CD4-positive, alpha-beta T cell (primary cell): ENCODE results near the gene JCHAIN. TPM values are rescaled to one million over a fixed set of nuclear protein-coding genes. Genes with fewer than 3 reads are reported as not detected.
"Not testable (repeated sequence)": the region's sequence is repeated elsewhere in the genome, so short reads cannot be mapped to it uniquely, and the experiment has no call there.

Experiments used
- ATAC-seq: fragments of 200-7000 bp; cut with Tn5 transposase; one replicate; pipeline ENCODE4 v1.10.0; 2022; ENCODE audit warnings: mild to moderate bottlenecking; ENCODE audit not compliant: poor library complexity
- CTCF ChIA-PET: fragments of 350-600 bp; sonication (Branson Sonifier 250); formaldehyde crosslinking; loops from one replicate; lab custom pipeline; 2021; ENCODE audit warnings: antibody characterized with exemption, inconsistent platforms; lab: Charles Lee
- POLR2A ChIA-PET: fragments of 350-600 bp; sonication (Branson Sonifier 250); formaldehyde crosslinking; loops from one replicate; lab custom pipeline; 2021; ENCODE audit warnings: antibody characterized with exemption, inconsistent platforms; lab: Charles Lee
- DNase-seq, 14 experiments: peaks; one replicate each; pipeline ENCODE4 v3.0.0-alpha.2; 2013 to 2020; ENCODE audit warnings: mixed read lengths in 2 of 14
- H3K27ac ChIP-seq, 2 donors: one replicate each; pipeline versions ENCODE4 v1.5.1 to v1.7.0; 2013; ENCODE audit warnings: low read length in 2 of 2, low read depth in 1 of 2, mild to moderate bottlenecking in 1 of 2
- H3K27me3 ChIP-seq, 2 experiments: 1 replicate in 1 of 2; 2 replicates in 1 of 2; pipeline versions ENCODE4 v1.6.1 to v1.7.0; 2013; ENCODE audit warnings: low read length in 2 of 2, control low read depth in 1 of 2, mild to moderate bottlenecking in 1 of 2, moderate library complexity in 1 of 2; ENCODE audit not compliant: insufficient read depth in 2 of 2, control insufficient read depth in 1 of 2
- H3K36me3 ChIP-seq: one replicate; pipeline ENCODE4 v1.6.1; 2013; ENCODE audit warnings: low read length, control low read depth; ENCODE audit not compliant: insufficient read depth
- H3K4me1 ChIP-seq: one replicate; pipeline ENCODE4 v1.6.1; 2013; ENCODE audit warnings: low read length, control low read depth; ENCODE audit not compliant: insufficient read depth
- H3K4me3 ChIP-seq: one replicate; pipeline ENCODE4 v1.5.1; 2013; ENCODE audit warnings: mild to moderate bottlenecking, low read length, moderate library complexity
- H3K9me3 ChIP-seq, 2 experiments: 1 replicate in 1 of 2; 2 replicates in 1 of 2; pipeline versions ENCODE4 v1.6.1 to v1.7.0; 2013; ENCODE audit warnings: low read length in 2 of 2, mild to moderate bottlenecking in 2 of 2, control low read depth in 1 of 2, moderate library complexity in 1 of 2; ENCODE audit not compliant: control insufficient read depth in 1 of 2, insufficient read depth in 1 of 2
- H3K27ac Mint-ChIP-seq: one replicate; pipeline ENCODE4 v1.8.0; 2020; ENCODE audit warnings: mixed read lengths
- H3K27me3 Mint-ChIP-seq: one replicate; pipeline ENCODE4 v1.8.0; 2021; ENCODE audit warnings: mixed read lengths
- H3K36me3 Mint-ChIP-seq: one replicate; pipeline ENCODE4 v1.8.0; 2021; ENCODE audit warnings: low read depth, mixed read lengths
- H3K4me1 Mint-ChIP-seq: one replicate; pipeline ENCODE4 v1.8.0; 2021; ENCODE audit warnings: low read depth, mixed read lengths
- H3K4me3 Mint-ChIP-seq: one replicate; pipeline ENCODE4 v1.8.0; 2020; ENCODE audit warnings: mild to moderate bottlenecking, mixed read lengths
- H3K9me3 Mint-ChIP-seq: one replicate; pipeline ENCODE4 v1.8.0; 2020; ENCODE audit warnings: mixed read lengths
- CTCF ChIP-seq: fragments of 200-600 bp; IDR thresholded peaks from one replicate; pipeline ENCODE4 v1.8.0; 2022; ENCODE audit warnings: antibody characterized with exemption, mild to moderate bottlenecking
- intact Hi-C, 2 experiments: fragments of 100-400 bp; cut with DNase I in 1 of 2; cut with micrococcal nuclease in 1 of 2; formaldehyde crosslinking; loops; one replicate each; pipeline versions ENCODE4 v1.15.1 to v1.9.0; 2023 to 2025; cut with DNase I, micrococcal nuclease
- total RNA-seq, 174 experiments: library from RNA in 2 of 174; stranded (reverse) in 2 of 174; gene quantifications; one replicate each; pipeline ENCODE4 v1.2.3 and lab custom pipeline; 2021 to 2026

The JCHAIN gene
- total RNA-seq, 2 experiments from 2014 or later = 1.0 to 2.7 TPM

DNA sequence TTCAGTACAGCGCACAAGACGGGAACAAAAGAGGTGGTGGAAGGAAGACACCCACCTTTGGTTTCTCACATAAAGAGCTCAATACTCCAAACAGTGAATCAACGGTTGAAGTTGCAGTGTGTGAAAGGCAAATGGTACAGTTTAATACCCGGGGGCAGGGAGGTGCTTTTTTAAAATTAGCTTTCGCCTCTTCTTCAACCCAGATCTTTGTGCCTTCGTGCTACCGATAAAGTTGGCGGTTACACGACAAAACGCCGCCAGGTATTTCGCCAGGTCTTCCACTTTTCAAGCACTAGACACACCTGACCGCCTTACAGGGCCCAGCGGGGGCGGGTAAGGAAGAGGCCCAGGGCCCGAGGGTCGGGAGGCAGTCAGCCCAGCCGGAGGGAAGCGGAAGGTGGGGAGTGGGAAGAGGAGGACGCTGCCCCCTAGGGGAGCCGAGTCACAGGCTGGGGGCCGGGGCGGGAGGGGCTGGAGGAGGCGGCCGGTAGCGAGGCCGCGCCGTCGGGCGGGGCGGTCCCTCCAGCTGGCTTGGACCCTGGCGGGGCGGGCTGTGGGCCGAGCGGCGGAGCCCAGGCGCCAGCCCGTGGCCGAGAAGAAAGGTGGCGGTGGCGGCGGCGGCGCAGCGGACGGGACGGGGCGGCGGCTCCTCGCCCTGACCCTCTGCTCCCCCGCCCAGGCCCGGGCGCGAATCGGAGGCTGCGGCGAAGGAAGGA is 38.1 kb upstream of the JCHAIN start:
- peak; percentile 27 for TF ChIP-seq CTCF

DNA sequence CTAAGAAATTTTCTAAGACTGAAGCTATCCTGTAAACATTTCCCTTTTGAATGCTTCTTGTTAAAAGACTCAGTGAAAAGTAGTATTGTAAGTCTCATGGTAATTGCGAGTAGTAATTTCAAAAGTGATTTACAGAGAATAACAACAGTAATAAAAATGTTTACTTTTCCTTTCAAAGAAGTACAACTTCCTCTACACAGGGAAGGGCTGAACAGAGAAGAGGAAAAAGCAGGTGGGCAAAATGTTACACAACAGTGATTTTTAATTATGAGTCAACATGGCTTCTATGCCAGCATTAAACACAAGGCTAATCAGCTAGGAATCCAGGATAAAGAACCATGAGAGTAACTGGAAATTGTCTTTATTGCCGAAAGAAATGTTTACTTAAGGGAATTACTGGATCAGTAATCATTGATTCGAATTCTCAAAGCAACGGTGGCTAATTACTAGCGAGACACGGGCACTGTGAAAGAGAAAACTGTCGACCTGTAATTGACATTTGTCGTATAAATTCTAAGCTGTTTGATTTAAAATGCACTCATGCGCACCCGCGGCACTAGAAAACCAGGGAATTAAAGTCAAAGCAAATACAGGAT is 37.4 kb upstream of the JCHAIN start:
- POLR2A ChIA-PET = interaction anchor here (0.6 to 6.4 kb wide), 15 partner anchors 8 to 306 kb away, joined by 3 to 166 read pairs (median 14); partner anchors contain the start of genes DCK, GRSF1, MOB1B and RUFY3

More for the DNA sequence above, 38.1 kb upstream of the JCHAIN start:
- ChIA-PET CTCF (interaction anchor here (0.9 to 3.7 kb wide), 8 partner anchors 10 to 132 kb away, joined by 3 to 35 read pairs (median 4); partner anchors contain the start of gene UTP3), POLR2A (interaction anchor here (0.5 to 6.4 kb wide), 20 partner anchors 9 to 305 kb away, joined by 3 to 166 read pairs (median 6); partner anchors contain the start of genes DCK, GRSF1, MOB1B and RUFY3)
- Mint-ChIP-seq H3K9me3 (no peaks in the 10 kb centered on the region), H3K4me3 (peak overlapping the region; percentile 94), H3K4me1 (peaks cover 37% of the 10 kb centered on the region), H3K27ac (peak overlapping the region; percentile 91), H3K36me3 (peaks cover 10% of the 10 kb centered on the region), H3K27me3 (no peaks in the 10 kb centered on the region)
- Histone ChIP-seq H3K36me3 (no peaks in the 10 kb centered on the region), H3K9me3 (no peaks in the 10 kb centered on the region), H3K4me1 (peaks cover 24% of the 10 kb centered on the region), H3K27ac (peak overlapping the region; percentile 61 to 71), H3K4me3 (peak overlapping the region; percentile 66), H3K27me3 (no peaks in the 10 kb centered on the region)
- peak in 13 of 14 experiments; percentile 26 to 82 (median 51) for DNase-seq
- intact Hi-C loops = loop anchor here (1.0 to 2.0 kb wide), 2 partner anchors 15 to 30 kb away; no protein-coding TSS in a partner anchor
- ATAC-seq = peak; percentile 41

DNA sequence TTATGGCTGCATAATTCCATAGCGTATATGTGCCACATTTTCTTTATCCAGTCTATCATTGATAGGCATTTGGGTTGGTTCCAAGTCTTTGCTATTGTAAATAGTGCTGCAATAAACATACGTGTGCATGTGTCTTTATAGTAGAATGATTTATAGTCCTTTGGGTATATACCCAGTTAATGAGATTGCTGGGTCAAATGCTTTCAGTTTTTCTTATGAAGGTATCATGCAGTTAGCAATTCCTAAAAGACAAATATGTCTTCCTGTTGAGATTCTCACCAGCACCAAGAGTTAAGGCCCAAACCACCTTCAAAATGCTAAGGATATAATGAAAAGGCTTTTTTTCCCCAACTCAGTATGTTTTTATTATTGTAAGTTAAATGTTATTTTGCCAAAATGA is 36.3 kb upstream of the JCHAIN start:
- intact Hi-C loops, ATAC-seq, H3K9me3 ChIP-seq, H3K27ac ChIP-seq, H3K27me3 ChIP-seq, H3K36me3 Mint-ChIP-seq, DNase-seq, H3K27me3 Mint-ChIP-seq, H3K4me3 ChIP-seq, H3K36me3 ChIP-seq, H3K9me3 Mint-ChIP-seq: not testable (repeated sequence)
- peak overlapping the region; percentile 71 for H3K4me3 Mint-ChIP-seq
- ChIA-PET POLR2A (interaction anchor here (4.3 to 6.4 kb wide), 3 partner anchors 12 to 136 kb away, joined by 48 to 166 read pairs (median 127); partner anchors contain the start of genes GRSF1 and UTP3), CTCF (interaction anchor here (1.2 kb wide), 1 partner anchor 35 kb away, joined by 3 read pairs; no protein-coding TSS in a partner anchor)
- H3K4me1 Mint-ChIP-seq = peaks cover 33% of the 10 kb centered on the region
- peak overlapping the region; percentile 52 for H3K27ac Mint-ChIP-seq
- peaks cover 24% of the 10 kb centered on the region for H3K4me1 ChIP-seq

More for the DNA sequence above, 37.4 kb upstream of the JCHAIN start:
- Mint-ChIP-seq H3K9me3 (no peaks in the 10 kb centered on the region), H3K4me3 (peak overlapping the region; percentile 94), H3K4me1 (peaks cover 33% of the 10 kb centered on the region), H3K27ac (peak overlapping the region; percentile 91), H3K27me3 (no peaks in the 10 kb centered on the region), H3K36me3 (peaks cover 10% of the 10 kb centered on the region)
- Histone ChIP-seq H3K4me3 (peak overlapping the region; percentile 66), H3K4me1 (peaks cover 24% of the 10 kb centered on the region), H3K27me3 (no peaks in the 10 kb centered on the region), H3K9me3 (no peaks in the 10 kb centered on the region), H3K36me3 (no peaks in the 10 kb centered on the region), H3K27ac (peak overlapping the region; percentile 61 to 71)
- CTCF ChIA-PET = interaction anchor here (0.9 to 3.7 kb wide), 6 partner anchors 11 to 34 kb away, joined by 3 to 35 read pairs (median 3); partner anchors contain the start of gene UTP3
- intact Hi-C loops = loop anchor here (1.0 to 2.0 kb wide), 2 partner anchors 14 to 31 kb away; no protein-coding TSS in a partner anchor
- DNase-seq (no peak), ATAC-seq (no peak)
- TF ChIP-seq CTCF = no peak
